ENCODE data around the gene UFL1. TPM values are rescaled to one million over a fixed set of nuclear protein-coding genes. Genes with fewer than 3 reads are reported as not detected.

The UFL1 gene
- total RNA-seq, 1 donor from 2014 or later, result 20.5 TPM

DNA sequence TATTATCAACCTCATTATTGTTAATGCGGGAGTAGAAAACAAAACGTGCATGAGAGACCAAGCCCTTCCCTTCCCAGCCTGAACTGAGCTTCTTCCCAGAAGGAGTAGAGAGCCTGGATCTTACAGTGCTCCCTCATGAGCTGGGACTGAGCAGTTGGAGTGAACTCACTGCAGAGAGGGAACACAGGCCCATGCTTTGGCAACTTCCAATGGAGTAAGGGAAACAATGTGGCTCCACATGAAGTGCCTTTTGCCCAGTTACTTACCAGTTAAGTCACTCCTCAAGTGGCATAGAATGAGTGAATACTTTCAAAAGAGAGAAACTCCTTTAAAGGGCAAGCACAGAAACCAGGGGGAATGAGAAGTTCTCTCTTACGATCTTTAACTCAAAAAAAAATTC lies 53.8 kb downstream of the UFL1 start:
- no peak for ATAC-seq

DNA sequence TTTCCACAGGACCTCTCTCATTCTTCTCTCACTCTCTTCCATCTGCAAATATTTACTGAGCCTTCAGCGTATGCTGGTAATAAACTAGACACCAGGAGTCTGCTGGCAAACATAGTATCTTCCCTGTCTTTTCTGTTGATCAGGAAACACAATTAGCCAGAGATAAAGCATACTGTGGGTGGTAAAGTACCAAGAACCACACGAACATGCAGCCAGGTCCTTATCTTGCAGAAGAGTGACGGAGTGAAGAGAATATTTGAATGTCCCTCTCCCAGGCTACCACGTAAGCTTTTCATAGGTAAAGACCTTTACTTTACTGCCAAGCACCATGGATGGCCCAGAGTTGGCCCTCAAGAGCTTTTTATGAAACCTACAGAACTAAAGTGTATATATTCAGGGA lies 54.6 kb downstream of the UFL1 start:
- no peak for ATAC-seq

GRCh38 chr6:96582021-96582420 lies 60.4 kb downstream of the UFL1 start:
- no peak for ATAC-seq

- no peak for ATAC-seq
These were observed 60.8 kb downstream of the UFL1 start for GRCh38 chr6:96582436-96582835.

GRCh38 chr6:96604420-96604819 lies 82.8 kb downstream of the UFL1 start:
- ATAC-seq, result no peak

Other genes with a start within 250 kb of the UFL1 start
- gene FHL5, start 41.3 kb downstream of the UFL1 start, total RNA-seq, result 1.8 TPM

All from esophagus mucosa (tissue), 1 donor.